Stimulated activated CD4-positive, alpha-beta T cell treated with anti-CD3 and anti-CD28 coated beads, Interleukin-12 subunit alpha, Interleukin-12 subunit beta, amount 100 ng/mL, for 4 hours (primary cell): Measurements from ENCODE around the gene GNS.
"Not testable (repeated sequence)": the region's sequence is repeated elsewhere in the genome, so short reads cannot be mapped to it uniquely, and the experiment has no call there.

ENCODE experiments used
- DNase-seq: peaks from one replicate; pipeline ENCODE4 v3.0.0-alpha.2; 2020

The GNS gene

GRCh38 chr12:64694130-64695040, 64.8 kb downstream of the GNS start:
- no peak for DNase-seq

- no peak for DNase-seq
These were observed 67.2 kb downstream of the GNS start for GRCh38 chr12:64691795-64692583.

GRCh38 chr12:64691227-64691794, 67.9 kb downstream of the GNS start:
- DNase-seq = no peak

GRCh38 chr12:64690236-64690635, 69.0 kb downstream of the GNS start:
- DNase-seq = not testable (repeated sequence)

- DNase-seq = no peak
These were observed 70.5 kb downstream of the GNS start for GRCh38 chr12:64688715-64689114.

GRCh38 chr12:64688219-64688618, 71.0 kb downstream of the GNS start:
- DNase-seq = no peak

GRCh38 chr12:64687816-64688215, 71.4 kb downstream of the GNS start:
- no peak for DNase-seq

- no peak for DNase-seq
These were observed 73.6 kb downstream of the GNS start for GRCh38 chr12:64685605-64686004.

GRCh38 chr12:64685050-64685449, 74.2 kb downstream of the GNS start:
- DNase-seq = no peak

GRCh38 chr12:64683816-64684543, 75.2 kb downstream of the GNS start:
- DNase-seq = no peak

- no peak for DNase-seq
These were observed 76.5 kb downstream of the GNS start for GRCh38 chr12:64682572-64683277.

- no peak for DNase-seq
These were observed 77.8 kb downstream of the GNS start for GRCh38 chr12:64681200-64682052.

GRCh38 chr12:64680235-64680634, 79.0 kb downstream of the GNS start:
- DNase-seq = no peak

GRCh38 chr12:64679487-64680001, 79.7 kb downstream of the GNS start:
- DNase-seq = peak; percentile 33

GRCh38 chr12:64678835-64679234, 80.4 kb downstream of the GNS start:
- DNase-seq = no peak

GRCh38 chr12:64678248-64678647, 81.0 kb downstream of the GNS start:
- no peak for DNase-seq

- no peak for DNase-seq
These were observed 83.4 kb downstream of the GNS start for GRCh38 chr12:64675795-64676194.

- DNase-seq = no peak
These were observed 84.8 kb downstream of the GNS start for GRCh38 chr12:64674367-64674922.

- no peak for DNase-seq
These were observed 85.6 kb downstream of the GNS start for GRCh38 chr12:64673490-64674169.

GRCh38 chr12:64672925-64673409, 86.2 kb downstream of the GNS start:
- DNase-seq = no peak
